HUDEP-2 (cell line): ENCODE results near the gene ZCCHC7.
"Not testable (repeated sequence)": the region's sequence is repeated elsewhere in the genome, so short reads cannot be mapped to it uniquely, and the experiment has no call there.

ENCODE experiments used
- DNase-seq, 76 experiments: peaks; one replicate each; lab custom pipeline; 2025; ENCODE audit not compliant: unreplicated experiment in 76 of 76; lab: John Stamatoyannopoulos, UW

ZCCHC7 gene

GRCh38 chr9:37203456-37203855, 83.1 kb downstream of the ZCCHC7 start:
- DNase-seq: not testable (repeated sequence)

- DNase-seq: no peak
These were observed 85.8 kb downstream of the ZCCHC7 start for GRCh38 chr9:37206121-37206620.

GRCh38 chr9:37209431-37210386, 89.3 kb downstream of the ZCCHC7 start:
- peak in 22 of 76 experiments; percentile 3 to 57 (median 27) for DNase-seq

GRCh38 chr9:37210737-37211523, 90.6 kb downstream of the ZCCHC7 start:
- no peak for DNase-seq

GRCh38 chr9:37212435-37212834, 92.1 kb downstream of the ZCCHC7 start:
- DNase-seq: no peak

- DNase-seq: no peak
These were observed 95.0 kb downstream of the ZCCHC7 start for GRCh38 chr9:37215381-37215780.

GRCh38 chr9:37215830-37216229, 95.5 kb downstream of the ZCCHC7 start:
- no peak for DNase-seq

- DNase-seq: no peak
These were observed 96.8 kb downstream of the ZCCHC7 start for GRCh38 chr9:37217161-37217560.

- DNase-seq: no peak
These were observed 98.5 kb downstream of the ZCCHC7 start for GRCh38 chr9:37218800-37219425.

- no peak for DNase-seq
These were observed 100.6 kb downstream of the ZCCHC7 start for GRCh38 chr9:37220971-37221370.

GRCh38 chr9:37221489-37222106, 101.2 kb downstream of the ZCCHC7 start:
- no peak for DNase-seq

GRCh38 chr9:37229455-37229854, 109.1 kb downstream of the ZCCHC7 start:
- no peak for DNase-seq

GRCh38 chr9:37229882-37230482, 109.6 kb downstream of the ZCCHC7 start:
- DNase-seq: no peak

GRCh38 chr9:37236822-37237221, 116.4 kb downstream of the ZCCHC7 start:
- no peak for DNase-seq

- DNase-seq: no peak
These were observed 117.7 kb downstream of the ZCCHC7 start for GRCh38 chr9:37238122-37238521.

- no peak for DNase-seq
These were observed 119.0 kb downstream of the ZCCHC7 start for GRCh38 chr9:37239224-37239859.

GRCh38 chr9:37239921-37240320, 119.5 kb downstream of the ZCCHC7 start:
- no peak for DNase-seq

- no peak for DNase-seq
These were observed 121.0 kb downstream of the ZCCHC7 start for GRCh38 chr9:37241340-37241739.

- DNase-seq: no peak
These were observed 121.7 kb downstream of the ZCCHC7 start for GRCh38 chr9:37242089-37242488.
